Activated CD4-positive, alpha-beta memory T cell treated with anti-CD3 and anti-CD28 coated beads, Interleukin-2, amount 10 ng/mL, durations not matched to agents 7 days and 5 days (primary cell): ENCODE data around the gene ZNF821. TPM values are rescaled to one million over a fixed set of nuclear protein-coding genes. Genes with fewer than 3 reads are reported as not detected.
"Not testable (repeated sequence)": the region's sequence is repeated elsewhere in the genome, so short reads cannot be mapped to it uniquely, and the experiment has no call there.

Source experiments
- CTCF ChIA-PET: fragments of 350-600 bp; sonication (Branson Sonifier 250); formaldehyde crosslinking; loops from one replicate; lab custom pipeline; 2021; ENCODE audit warnings: antibody characterized with exemption, inconsistent platforms; lab: Charles Lee
- POLR2A ChIA-PET: fragments of 350-600 bp; sonication (Branson Sonifier 250); formaldehyde crosslinking; loops from one replicate; lab custom pipeline; 2021; ENCODE audit warnings: antibody characterized with exemption; lab: Charles Lee
- DNase-seq: peaks from one replicate; pipeline ENCODE4 v3.0.0-alpha.2; 2020
- H3K27ac Mint-ChIP-seq: one replicate; pipeline ENCODE4 v1.8.0; 2021; ENCODE audit warnings: mild to moderate bottlenecking, mixed read lengths
- H3K27me3 Mint-ChIP-seq: one replicate; pipeline ENCODE4 v1.8.0; 2021; ENCODE audit warnings: mixed read lengths
- H3K36me3 Mint-ChIP-seq: one replicate; pipeline ENCODE4 v1.8.0; 2021; ENCODE audit warnings: low read depth, mixed read lengths
- H3K4me1 Mint-ChIP-seq: one replicate; pipeline ENCODE4 v1.8.0; 2021; ENCODE audit warnings: mixed read lengths
- H3K4me3 Mint-ChIP-seq: one replicate; pipeline ENCODE4 v1.8.0; 2021; ENCODE audit warnings: mild to moderate bottlenecking, mixed read lengths
- H3K9me3 Mint-ChIP-seq: one replicate; pipeline ENCODE4 v1.8.0; 2021; ENCODE audit warnings: mixed read lengths
- total RNA-seq, 2 experiments: library from RNA; stranded (reverse); gene quantifications; one replicate each; pipeline ENCODE4 v1.2.3, GENCODE V29; 2021

Gene ZNF821
- total RNA-seq, 2 experiments from 2014 or later: 11.4 to 11.9 TPM

GRCh38 chr16:71831698-71832097 is 52.3 kb downstream of the ZNF821 start:
- POLR2A ChIA-PET, H3K9me3 Mint-ChIP-seq, H3K36me3 Mint-ChIP-seq, DNase-seq, H3K27me3 Mint-ChIP-seq, H3K4me3 Mint-ChIP-seq, H3K27ac Mint-ChIP-seq: not testable (repeated sequence)
- CTCF ChIA-PET: interaction anchor here (1.2 kb wide), 1 partner anchor 130 kb away, joined by 3 read pairs; no protein-coding TSS in a partner anchor
- H3K4me1 Mint-ChIP-seq: peaks cover 14% of the 10 kb centered on the region

DNA sequence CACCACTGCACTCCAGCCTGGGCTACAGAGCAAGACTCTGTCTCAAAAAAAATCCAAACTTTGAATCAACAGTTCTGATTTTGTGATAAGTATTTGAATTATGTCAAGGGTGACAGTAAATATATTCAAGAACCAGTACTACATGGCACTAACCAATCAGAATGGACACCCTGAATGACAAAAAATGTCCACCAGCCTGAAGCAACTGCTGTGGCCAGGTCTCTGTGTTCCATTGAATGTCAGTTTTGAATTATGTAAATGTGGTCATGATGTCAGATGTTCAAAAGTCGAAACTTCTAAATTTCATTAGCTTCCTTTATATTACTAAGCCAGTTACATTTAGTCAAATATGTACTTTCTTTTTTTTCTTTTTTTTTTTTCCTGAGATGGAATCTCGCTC is 53.6 kb downstream of the ZNF821 start:
- no peaks in the 10 kb centered on the region for H3K27me3 Mint-ChIP-seq
- peaks cover 6% of the 10 kb centered on the region for H3K36me3 Mint-ChIP-seq
- POLR2A ChIA-PET: no interaction called here
- H3K27ac Mint-ChIP-seq: no peak overlapping the region
- no peak for DNase-seq
- CTCF ChIA-PET: interaction anchor here (0.6 to 1.2 kb wide), 3 partner anchors 8 to 131 kb away, joined by 3 read pairs; no protein-coding TSS in a partner anchor
- no peak overlapping the region for H3K4me3 Mint-ChIP-seq
- H3K9me3 Mint-ChIP-seq: peaks cover 4% of the 10 kb centered on the region
- peaks cover 13% of the 10 kb centered on the region for H3K4me1 Mint-ChIP-seq

GRCh38 chr16:71826533-71827017 is 57.4 kb downstream of the ZNF821 start:
- no peak for DNase-seq
- H3K36me3 Mint-ChIP-seq: peaks cover 6% of the 10 kb centered on the region
- H3K4me1 Mint-ChIP-seq: no peaks in the 10 kb centered on the region
- H3K27me3 Mint-ChIP-seq: no peaks in the 10 kb centered on the region
- POLR2A ChIA-PET: interaction anchor here (1.1 to 3.1 kb wide), 3 partner anchors 9 to 69 kb away, joined by 3 to 8 read pairs (median 3); partner anchors contain the start of gene IST1
- H3K27ac Mint-ChIP-seq: no peak overlapping the region
- CTCF ChIA-PET: interaction anchor here (0.8 to 1.3 kb wide), 3 partner anchors 12 to 74 kb away, joined by 3 read pairs; no protein-coding TSS in a partner anchor
- peaks cover 4% of the 10 kb centered on the region for H3K9me3 Mint-ChIP-seq
- H3K4me3 Mint-ChIP-seq: no peak overlapping the region

DNA sequence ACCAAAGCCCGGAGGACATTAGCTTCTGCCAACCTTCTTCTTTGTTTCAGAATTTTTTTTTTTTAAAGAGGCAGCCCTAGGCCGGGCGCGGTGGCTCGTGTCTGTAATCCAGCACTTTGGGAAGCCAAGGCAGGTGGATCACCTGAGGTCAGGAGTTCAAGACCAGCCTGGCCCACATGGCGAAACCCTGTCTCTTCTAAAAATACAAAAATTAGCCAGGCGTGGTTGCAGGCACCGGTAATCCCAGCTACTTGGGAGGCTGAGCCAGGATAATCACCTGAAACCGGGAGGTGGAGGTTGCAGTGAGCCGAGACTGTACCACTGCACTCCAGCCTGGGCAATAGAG is 66.9 kb downstream of the ZNF821 start:
- H3K4me1 Mint-ChIP-seq: peaks cover 20% of the 10 kb centered on the region
- ChIA-PET CTCF (interaction anchor here (0.9 to 2.2 kb wide), 5 partner anchors 8 to 144 kb away, joined by 3 to 12 read pairs (median 3); partner anchors contain the start of gene AP1G1), POLR2A (interaction anchor here (0.9 to 1.5 kb wide), 8 partner anchors 9 to 67 kb away, joined by 3 to 21 read pairs (median 3); partner anchors contain the start of genes AP1G1 and ZNF821)
- H3K36me3 Mint-ChIP-seq, DNase-seq, H3K9me3 Mint-ChIP-seq, H3K27me3 Mint-ChIP-seq, H3K4me3 Mint-ChIP-seq: not testable (repeated sequence)
- H3K27ac Mint-ChIP-seq: peak overlapping the region; percentile 75

DNA sequence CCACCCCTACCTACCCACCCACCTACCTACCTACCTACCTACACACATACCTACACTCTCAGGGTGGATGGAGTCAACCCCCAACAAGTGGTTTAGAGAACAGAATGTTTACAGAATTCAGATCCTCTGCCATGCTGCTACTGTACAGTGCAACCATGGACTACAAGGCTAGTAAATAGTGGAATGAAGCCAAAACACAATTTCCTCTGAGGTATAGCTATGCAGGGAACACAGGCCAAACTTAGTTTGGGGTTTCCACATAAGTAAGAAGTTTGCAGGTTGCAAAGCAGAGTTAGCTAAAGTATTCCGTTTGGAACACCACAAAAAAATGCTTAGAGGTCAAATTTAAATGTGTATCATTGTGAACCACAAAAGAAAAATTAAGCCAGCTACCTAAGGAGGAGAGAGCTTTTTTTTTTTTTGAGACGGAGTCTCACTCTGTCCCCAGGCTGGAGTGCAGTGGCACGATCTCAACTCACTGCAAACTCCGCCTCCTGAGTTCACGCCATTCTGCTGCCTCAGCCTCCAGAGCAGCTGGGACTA is 72.7 kb downstream of the ZNF821 start:
- no peak overlapping the region for H3K4me3 Mint-ChIP-seq
- H3K27me3 Mint-ChIP-seq: no peaks in the 10 kb centered on the region
- no peak overlapping the region for H3K27ac Mint-ChIP-seq
- peaks cover 10% of the 10 kb centered on the region for H3K36me3 Mint-ChIP-seq
- peaks cover 30% of the 10 kb centered on the region for H3K4me1 Mint-ChIP-seq
- no peak for DNase-seq
- H3K9me3 Mint-ChIP-seq: no peaks in the 10 kb centered on the region
- POLR2A ChIA-PET: interaction anchor here (5.5 kb wide), 1 partner anchor 71 kb away, joined by 89 read pairs; the partner anchor contains the start of gene ZNF821
- CTCF ChIA-PET: interaction anchor here (1.4 kb wide), 1 partner anchor 150 kb away, joined by 3 read pairs; no protein-coding TSS in a partner anchor

- Mint-ChIP-seq H3K4me1 (peaks cover 30% of the 10 kb centered on the region), H3K4me3 (peak overlapping the region; percentile 94), H3K27ac (peak overlapping the region; percentile 93)
- CTCF ChIA-PET: interaction anchor here (0.7 to 1.4 kb wide), 2 partner anchors 46 to 151 kb away, joined by 3 to 4 read pairs; no protein-coding TSS in a partner anchor
- H3K27me3 Mint-ChIP-seq, H3K36me3 Mint-ChIP-seq, DNase-seq, H3K9me3 Mint-ChIP-seq: not testable (repeated sequence)
- POLR2A ChIA-PET: interaction anchor here (0.7 to 5.5 kb wide), 6 partner anchors 33 to 283 kb away, joined by 3 to 89 read pairs (median 18); partner anchors contain the start of genes DHX38, TXNL4B and ZNF821
These were observed 73.8 kb downstream of the ZNF821 start for GRCh38 chr16:71810155-71810530.

Other genes with a start within 250 kb of the ZNF821 start
- gene PHLPP2, start 159.5 kb downstream of the ZNF821 start, total RNA-seq: 1 to 10 TPM; 7.4 TPM
- gene AP1G1, start 75.3 kb downstream of the ZNF821 start, total RNA-seq: 10 to 100 TPM; 78.7 to 82.6 TPM
- 10 to 100 TPM; 23.6 to 24.8 TPM for gene ATXN1L, start 38.2 kb downstream of the ZNF821 start, total RNA-seq
- gene IST1, start 11.3 kb upstream of the ZNF821 start, total RNA-seq: 100 to 1,000 TPM; 227 to 229 TPM
- under 1 TPM in 1 of 2 experiments, not detected in 1; 0.08 TPM for gene PKD1L3, start 116.2 kb upstream of the ZNF821 start, total RNA-seq
- gene DHODH, start 124.6 kb upstream of the ZNF821 start, total RNA-seq: 1 to 10 TPM; 6.9 to 7.6 TPM
- not detected for gene HP, start 170.3 kb upstream of the ZNF821 start, total RNA-seq
- gene HPR, start 179.0 kb upstream of the ZNF821 start, total RNA-seq: not detected
- 10 to 100 TPM; 15.3 to 16.2 TPM for gene TXNL4B, start 209.4 kb upstream of the ZNF821 start, total RNA-seq
- 10 to 100 TPM; 70.2 to 70.7 TPM for gene DHX38, start 209.7 kb upstream of the ZNF821 start, total RNA-seq